Activated CD8-positive, alpha-beta memory T cell treated with anti-CD3 and anti-CD28 coated beads for 36 hours (primary cell): Measurements from ENCODE around the gene CAPN13. TPM values are rescaled to one million over a fixed set of nuclear protein-coding genes. Genes with fewer than 3 reads are reported as not detected.

Source experiments
- CTCF ChIA-PET: fragments of 350-600 bp; sonication (Branson Sonifier 250); formaldehyde crosslinking; loops from one replicate; lab custom pipeline; 2021; ENCODE audit warnings: antibody characterized with exemption; lab: Charles Lee
- POLR2A ChIA-PET: fragments of 350-600 bp; sonication (Branson Sonifier 250); formaldehyde crosslinking; loops from one replicate; lab custom pipeline; 2021; ENCODE audit warnings: antibody characterized with exemption; lab: Charles Lee
- total RNA-seq, 2 experiments: library from RNA; stranded (reverse); gene quantifications; one replicate each; pipeline ENCODE4 v1.2.3, GENCODE V29; 2021

The CAPN13 gene
- total RNA-seq, 2 experiments from 2014 or later, result not detected

DNA sequence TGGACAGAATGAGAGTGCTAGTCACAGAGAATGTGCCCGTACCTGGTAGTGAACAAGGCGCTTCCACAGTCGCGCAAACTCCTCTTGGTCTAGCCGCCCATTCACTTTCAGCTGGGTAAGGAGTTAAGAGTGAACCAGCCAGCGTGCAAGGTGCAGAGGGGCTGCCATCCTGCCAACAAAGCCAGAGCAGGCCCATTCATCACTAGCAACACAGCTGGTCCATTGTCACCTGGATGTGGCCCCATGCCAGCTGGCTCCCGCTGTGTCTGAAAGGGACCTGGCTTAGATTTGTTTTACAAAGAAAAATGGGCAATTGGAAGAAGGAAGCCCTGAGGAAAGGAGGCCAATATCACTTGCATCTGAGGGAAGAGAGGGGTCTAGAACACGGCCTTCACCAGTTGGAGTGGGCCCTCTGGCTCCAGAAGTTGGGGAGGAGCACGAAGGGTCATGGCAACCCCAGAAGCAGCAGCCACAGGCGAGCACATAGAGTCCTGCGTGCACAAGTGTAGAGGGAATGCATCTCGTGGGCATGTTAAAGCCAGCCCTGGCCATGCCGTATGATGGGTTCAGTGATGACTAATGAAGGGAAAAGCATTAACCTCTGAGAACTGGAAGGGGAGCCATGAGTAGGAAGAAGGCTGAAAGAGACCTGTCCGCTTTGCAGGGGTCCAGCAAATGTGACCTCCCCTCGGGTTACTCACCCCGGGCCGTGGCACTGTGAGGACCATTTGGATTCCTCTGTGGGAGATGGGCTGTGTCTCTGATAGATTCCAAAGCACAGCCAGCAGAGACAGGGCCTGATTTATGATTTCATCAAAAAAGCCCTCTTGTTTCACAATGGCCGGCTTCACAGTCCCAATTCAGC is 70.6 kb downstream of the CAPN13 start:
- POLR2A ChIA-PET, result no interaction called here
- CTCF ChIA-PET, result no interaction called here

DNA sequence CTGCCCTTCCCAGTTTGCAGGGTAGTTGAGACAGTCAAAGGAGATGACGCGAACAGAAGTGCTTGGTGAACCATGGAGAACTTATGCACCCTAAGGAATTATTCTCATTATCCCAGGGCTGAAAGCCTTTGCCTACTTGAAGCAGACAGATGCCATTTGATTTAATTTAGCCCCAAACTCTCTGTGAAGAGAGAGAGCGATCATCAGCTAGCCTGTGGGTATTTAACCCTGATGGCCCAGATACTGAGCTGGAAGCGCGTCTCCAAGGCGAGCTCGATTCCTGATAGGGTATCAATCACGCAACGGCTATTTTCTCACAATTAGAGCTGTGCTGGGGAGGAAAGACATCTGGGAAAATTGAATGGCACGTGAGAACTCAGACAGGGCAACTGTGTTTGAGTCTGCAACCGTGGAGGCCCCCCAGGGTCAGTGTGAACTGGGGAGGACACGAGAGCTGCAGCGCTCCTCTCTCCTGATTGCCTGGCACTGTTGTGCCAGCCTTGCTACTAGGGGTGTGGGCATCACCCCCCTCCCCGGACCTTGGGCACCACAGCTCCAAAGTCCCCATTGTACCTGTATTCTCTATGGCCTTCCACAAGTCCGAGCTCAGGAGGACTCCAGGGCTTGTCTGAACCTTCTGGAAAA is 73.2 kb downstream of the CAPN13 start:
- ChIA-PET POLR2A (no interaction called here), CTCF (no interaction called here)

DNA sequence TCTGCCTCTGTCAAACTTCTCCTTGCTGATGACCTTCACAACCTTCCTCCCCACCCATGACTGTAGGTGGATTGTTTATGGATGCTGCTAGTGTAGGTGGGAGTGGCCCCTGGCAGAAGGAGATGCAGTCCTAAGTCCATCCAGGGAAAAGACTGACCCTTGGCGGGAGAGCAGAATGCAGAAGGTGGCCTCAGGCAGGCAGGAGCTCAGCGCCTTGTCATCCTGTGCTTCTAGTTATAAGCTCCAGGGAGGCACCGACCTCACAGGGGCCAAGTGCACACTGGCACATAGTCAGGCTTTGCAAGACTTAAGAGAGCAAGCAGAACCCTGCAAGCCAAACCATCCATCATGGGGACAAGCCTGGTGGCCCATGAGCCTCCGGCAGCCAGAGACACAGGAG is 74.4 kb downstream of the CAPN13 start:
- ChIA-PET POLR2A (no interaction called here), CTCF (no interaction called here)

DNA sequence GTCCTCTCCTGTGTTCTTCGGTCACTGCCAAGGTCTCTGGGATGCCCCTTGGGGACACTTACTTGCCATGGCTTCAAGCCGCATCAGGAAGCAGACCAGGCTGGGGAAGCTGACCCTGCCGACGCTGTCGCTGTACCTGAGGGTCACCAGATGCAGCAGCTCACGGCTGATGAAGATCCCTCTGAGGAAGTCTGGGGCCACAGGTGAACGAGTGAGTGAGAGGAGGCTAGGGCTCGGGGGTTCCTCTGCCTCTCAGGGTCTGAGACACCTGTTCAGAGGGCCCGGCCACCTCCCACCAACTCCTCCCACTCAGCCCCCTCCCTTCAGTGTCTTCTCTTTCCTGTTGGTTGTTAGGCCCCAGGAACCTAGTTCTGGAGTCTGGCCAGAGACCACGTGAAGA is 74.9 kb downstream of the CAPN13 start:
- CTCF ChIA-PET, result no interaction called here
- POLR2A ChIA-PET, result no interaction called here

DNA sequence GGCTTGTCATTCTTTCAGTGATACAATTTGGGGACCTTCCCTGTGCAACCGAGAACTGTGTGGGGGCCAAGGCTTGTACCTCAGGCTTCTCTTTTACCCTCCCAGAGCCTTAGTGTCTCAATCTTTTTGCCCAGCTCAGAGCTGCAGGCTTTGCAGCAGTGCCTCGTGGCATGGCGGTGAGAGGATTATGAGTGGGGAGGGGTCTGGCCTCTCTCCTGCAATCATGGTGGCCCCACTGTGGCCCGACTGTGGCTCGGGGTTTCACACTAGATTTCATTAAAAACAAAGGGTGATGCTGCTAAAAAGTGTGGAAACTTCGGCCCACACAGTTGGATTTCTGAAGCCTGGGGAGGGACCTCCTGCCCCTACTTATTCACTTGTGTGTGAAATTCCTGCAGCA is 75.5 kb downstream of the CAPN13 start:
- ChIA-PET POLR2A (no interaction called here), CTCF (no interaction called here)

DNA sequence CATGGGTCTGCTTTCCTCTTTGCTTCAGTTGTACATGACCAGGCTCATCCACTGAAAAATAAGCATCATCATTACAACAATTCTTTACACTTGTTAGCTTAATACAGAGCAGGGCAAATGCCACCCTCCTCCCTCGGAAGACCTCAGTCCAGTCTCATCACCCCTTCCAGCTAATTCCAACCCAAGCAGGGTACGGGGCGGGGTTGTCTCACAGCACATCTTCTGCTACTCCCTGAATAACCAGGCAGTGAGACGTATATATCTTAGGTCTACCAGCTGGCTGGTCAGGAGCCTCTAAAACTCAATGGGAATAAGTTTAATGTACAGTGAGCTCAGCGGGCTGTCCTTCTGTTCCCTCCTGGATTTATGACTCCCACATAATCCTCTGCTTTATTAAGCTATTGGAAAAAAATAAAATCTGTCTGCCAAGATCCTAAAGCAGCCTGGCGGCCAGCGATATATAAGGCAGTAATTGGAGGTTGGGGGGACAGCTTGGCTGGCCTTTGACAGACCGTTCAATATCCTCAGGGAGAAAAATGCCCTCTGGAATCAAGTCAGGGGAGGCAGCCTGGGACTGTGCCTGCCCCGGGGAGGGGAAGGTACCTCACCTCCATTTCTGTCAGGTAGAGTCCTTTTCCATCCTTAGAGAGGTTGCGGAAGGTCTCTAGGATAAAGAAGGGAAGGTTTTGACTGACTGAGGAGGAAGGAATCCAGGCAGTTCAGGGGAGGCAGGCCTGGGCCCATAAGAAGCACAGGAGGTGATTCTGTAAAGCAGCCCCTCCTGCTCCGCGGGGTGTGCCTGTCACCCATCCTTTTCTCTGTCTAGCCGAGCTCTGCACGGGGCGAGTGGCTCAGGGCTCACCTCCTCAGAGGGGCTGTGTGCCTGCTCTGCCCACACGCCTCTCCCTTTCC is 76.3 kb downstream of the CAPN13 start:
- CTCF ChIA-PET, result interaction anchor here (1.4 kb wide), 1 partner anchor 19 kb away, joined by 4 read pairs; no protein-coding TSS in a partner anchor
- POLR2A ChIA-PET, result no interaction called here

DNA sequence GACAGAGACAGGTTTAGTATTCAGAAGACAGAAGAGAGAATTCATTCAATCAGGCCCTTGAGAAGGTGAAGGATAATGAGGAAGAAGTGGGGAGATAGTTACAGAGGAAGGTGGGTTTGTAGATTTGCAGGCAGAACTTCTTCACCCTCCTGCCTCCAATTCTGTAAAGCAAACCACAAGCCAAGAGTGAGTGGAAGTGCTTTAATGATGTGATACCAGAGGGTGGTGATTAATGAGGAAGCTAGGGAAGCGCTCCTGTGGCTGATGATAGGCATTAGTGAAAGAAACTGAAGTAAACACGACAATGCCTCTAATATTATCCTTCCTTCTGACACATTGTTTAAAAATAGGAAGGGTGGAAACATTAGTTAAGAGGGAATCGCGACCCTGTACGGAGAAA is 78.2 kb downstream of the CAPN13 start:
- POLR2A ChIA-PET, result no interaction called here

DNA sequence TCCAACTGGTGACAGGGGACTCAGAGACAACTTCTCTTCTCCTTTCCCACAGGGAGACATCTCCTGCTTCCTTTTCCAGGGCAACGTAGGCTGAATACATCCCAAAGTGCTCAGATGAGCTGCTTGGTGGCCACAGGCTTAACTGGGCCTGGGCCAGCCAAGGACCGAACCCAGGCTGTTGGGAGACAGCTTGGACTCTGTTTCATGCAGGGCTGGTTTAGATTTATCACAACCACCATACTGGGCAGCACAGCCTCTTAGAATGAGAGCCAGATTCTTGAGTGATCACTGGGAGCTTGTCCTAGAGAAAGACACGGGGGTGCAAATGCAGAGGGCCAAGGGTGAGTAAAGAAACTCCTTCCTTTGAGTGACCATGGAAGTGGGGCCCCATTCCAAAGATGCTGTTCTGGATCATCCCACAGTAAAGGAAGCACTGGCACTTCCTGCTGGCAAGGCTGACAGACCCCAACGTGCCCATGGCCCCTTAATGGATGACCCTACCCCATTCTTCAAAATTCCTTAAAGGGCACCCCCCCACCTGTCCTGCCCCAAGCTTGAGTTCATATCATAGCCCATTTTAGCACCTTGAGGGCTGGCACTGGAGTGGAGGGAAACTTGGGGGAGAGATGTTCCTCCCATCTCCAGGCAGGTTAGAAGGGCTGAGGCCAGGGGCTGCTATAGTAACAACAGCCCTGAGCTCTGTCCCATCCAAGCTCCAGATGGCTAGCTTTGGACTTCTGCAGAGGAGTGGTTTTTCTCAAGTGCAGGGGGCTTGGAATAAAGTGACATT is 84.1 kb downstream of the CAPN13 start:
- ChIA-PET CTCF (interaction anchor here (0.9 to 2.8 kb wide), 3 partner anchors 12 to 447 kb away, joined by 3 to 11 read pairs (median 3); no protein-coding TSS in a partner anchor), POLR2A (no interaction called here)

More for the DNA sequence above, 78.2 kb downstream of the CAPN13 start:
- CTCF ChIA-PET, result no interaction called here

DNA sequence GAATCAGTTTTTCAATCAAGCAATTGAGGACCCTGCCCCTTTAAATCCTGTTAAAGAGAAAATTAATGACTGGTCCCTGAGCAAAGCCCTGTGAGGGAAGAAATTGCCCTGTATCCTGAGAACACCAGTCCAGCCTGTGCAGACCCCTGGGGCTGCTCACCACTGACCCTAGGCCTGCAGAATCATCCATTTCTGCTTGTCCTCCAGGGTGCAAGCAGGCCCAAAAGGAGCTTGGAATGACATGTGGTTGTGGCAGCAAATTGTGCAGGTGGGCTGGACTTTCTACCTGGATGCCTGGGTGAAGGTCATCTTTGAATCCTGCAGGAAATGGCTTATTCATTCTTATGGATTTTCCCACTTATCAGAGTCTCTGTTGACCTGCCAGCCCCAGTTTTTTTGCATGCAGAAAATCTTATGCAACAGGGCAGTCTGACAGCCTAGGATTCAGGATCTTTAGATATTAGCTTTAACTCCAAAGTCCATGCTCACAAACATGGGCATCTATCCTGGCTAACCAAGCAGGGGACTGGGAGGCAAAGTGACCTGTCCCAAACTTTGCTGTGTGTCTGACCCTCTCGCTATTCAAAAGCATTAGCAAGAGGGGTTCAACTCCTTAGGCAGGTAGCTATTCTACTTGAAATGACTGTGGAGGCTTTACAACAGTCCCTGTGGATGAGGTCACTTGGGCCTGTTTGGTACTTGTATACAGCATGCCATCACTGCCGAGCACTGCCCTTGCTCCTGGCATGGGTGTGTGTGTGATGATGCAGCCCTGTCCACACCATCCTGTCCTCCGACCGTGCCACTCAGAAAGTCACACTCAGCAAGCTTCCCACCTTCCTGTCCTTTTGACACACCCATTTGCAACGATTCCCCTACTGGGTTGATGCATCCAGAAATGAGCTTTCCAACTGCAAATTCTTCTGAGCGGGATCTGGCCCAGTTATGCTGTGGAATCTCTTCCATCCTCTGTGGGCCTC is 85.3 kb downstream of the CAPN13 start:
- CTCF ChIA-PET, result interaction anchor here (0.9 to 2.8 kb wide), 2 partner anchors 10 to 448 kb away, joined by 3 to 11 read pairs; no protein-coding TSS in a partner anchor

DNA sequence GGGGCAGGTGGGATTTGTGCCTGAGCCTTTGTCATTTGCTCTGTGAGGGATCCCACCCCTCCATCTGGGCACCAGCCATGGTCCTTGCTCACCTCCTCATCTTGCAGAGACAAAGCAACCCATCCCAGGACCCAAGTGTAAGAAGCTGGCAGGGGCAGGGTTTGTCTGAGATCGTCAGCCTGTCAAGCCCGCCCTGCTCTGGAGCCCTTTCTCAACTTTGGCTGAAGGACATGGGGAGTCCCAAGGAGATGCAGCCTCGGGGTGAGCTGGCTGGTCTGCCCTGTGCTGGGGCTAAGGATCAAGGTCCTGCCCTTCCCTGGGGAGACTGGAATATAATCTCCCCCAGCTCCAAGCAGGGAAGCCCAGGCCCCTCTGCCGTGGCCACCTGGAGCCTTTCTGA is 86.0 kb downstream of the CAPN13 start:
- CTCF ChIA-PET, result interaction anchor here (2.8 kb wide), 1 partner anchor 10 kb away, joined by 11 read pairs; no protein-coding TSS in a partner anchor
- POLR2A ChIA-PET, result no interaction called here

More for the DNA sequence above, 85.3 kb downstream of the CAPN13 start:
- POLR2A ChIA-PET, result no interaction called here

DNA sequence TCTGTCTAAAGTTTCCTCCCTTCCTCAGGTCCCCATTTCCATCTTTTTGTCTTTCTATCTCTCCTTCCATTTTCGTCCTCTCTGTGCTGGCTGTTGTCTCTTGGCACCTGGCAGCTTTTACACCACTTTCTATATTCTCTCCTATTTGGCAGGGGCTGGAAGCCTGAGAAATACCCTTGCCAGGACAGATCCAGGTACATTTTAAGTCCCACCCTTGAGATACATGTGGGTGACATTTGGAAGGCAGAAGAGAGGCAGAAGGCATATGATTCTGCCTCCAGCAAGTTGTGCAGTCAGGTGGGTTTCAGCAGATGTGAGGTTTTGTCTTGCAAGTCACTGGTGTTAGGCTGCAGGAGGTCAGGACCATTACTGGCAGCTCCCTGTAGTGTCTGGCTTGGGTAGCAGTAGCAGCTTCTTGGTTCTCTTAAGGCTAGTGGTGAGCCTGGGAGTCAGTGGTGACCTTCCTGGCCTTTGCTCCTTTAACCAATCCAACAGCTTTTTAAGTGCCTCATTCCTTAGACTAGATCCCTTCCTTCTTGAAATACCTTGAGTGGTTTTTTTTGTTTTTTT is 90.1 kb downstream of the CAPN13 start:
- ChIA-PET CTCF (interaction anchor here (0.7 to 1.4 kb wide), 3 partner anchors 145 to 508 kb away, joined by 3 to 4 read pairs (median 3); no protein-coding TSS in a partner anchor), POLR2A (no interaction called here)

DNA sequence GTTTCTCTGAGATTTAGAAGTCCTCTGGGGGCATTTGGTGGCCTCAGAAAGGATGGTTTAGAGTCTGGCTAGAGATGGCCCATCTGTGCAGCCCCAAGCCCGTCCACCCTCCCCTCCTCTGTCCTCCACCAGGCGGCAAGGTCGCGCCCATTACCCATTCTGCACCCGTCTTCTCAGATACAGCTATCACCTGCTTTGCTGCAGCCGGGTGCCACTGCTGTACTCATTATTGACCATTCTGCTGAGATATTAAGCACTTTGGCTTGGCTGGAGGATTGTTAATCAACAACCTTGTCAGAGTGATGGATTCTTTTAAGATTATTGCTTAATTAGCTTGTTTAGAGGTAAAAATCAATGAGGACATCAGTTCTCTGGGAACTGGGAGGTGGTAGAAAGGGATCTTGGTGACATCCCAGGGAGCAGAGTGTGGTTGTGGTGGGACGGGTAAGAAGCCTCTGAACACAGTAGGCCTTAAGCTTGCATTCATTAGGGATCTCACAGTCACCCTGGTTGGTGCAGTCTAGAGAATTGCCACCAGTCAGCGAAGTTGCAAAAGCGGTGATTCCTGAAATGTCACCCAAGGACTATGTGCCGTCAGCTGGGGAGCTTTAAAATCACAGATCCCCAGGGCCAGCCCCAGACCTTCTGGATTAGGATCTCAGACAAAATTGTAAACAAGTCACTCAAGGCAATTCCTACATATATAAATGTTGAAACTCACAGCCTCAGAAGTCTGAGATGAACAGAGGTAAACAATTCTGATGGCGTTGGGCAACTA is 90.9 kb downstream of the CAPN13 start:
- ChIA-PET CTCF (interaction anchor here (1.1 to 11.0 kb wide), 4 partner anchors 10 to 618 kb away, joined by 3 to 202 read pairs (median 3); no protein-coding TSS in a partner anchor), POLR2A (no interaction called here)

DNA sequence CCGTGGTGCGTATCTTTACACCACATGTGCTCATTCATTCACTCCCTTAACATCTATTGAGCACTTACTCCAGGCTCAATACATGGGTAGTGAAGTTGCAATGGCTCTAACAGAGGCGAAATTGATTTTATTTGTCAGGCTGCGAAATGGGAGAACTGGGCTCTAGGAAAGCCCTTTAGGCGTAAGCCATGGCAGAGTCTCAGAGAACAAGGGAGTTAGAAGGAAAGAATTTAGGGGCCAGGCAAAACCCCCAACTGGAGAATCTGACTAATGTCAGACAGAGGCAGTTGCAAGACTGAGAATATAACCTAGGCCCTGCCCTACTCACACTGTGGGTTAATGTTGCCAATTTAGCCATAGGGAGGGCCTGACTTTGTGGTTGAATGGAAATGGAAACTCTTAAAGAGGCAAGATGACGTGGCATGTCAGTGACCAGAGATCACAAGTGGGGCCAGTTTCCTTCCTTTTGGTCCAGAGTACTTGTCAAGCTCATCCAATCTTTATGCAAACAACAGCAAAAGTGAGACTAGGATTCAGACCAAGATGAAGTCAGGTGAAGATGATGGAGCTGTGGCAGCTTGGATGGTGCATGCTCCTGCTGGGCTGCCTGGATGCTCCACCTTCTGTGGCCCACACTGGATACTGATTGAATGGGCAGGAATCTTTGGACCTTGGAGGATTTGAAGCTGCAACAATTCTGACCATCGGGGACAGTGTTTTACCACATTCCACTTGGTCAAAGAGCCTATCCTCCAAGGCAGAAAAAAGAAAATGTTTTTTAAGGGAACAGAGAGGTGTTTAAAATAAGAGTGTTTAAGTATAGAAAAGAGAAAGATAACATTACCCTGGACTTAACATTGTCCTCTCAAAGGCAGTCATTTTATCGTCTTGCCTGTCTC is 92.2 kb downstream of the CAPN13 start:
- CTCF ChIA-PET, result interaction anchor here (0.6 to 11.0 kb wide), 14 partner anchors 8 to 629 kb away, joined by 3 to 202 read pairs (median 4); no protein-coding TSS in a partner anchor

DNA sequence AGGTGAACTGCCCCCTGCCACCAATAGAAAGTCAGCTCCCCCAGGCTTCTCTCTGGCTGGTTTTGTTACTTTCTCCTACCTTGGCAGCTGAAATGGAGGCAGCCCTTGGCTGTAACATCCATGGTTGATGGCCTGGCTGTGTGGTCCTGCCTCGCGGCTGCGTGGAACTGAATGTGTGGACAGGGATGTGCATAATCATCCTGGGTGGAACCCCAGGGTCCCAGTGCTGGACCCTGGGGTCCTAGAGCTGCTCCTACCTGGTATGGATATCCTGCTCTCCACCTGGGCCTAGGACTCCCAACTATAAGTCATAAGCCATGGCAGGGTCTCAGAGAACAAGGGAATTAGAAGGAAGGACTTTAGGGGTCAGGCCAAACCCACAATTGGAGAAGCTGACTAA is 93.5 kb downstream of the CAPN13 start:
- ChIA-PET POLR2A (no interaction called here), CTCF (interaction anchor here (0.7 to 11.0 kb wide), 11 partner anchors 8 to 619 kb away, joined by 3 to 202 read pairs (median 3); no protein-coding TSS in a partner anchor)

More for the DNA sequence above, 92.2 kb downstream of the CAPN13 start:
- POLR2A ChIA-PET, result no interaction called here

DNA sequence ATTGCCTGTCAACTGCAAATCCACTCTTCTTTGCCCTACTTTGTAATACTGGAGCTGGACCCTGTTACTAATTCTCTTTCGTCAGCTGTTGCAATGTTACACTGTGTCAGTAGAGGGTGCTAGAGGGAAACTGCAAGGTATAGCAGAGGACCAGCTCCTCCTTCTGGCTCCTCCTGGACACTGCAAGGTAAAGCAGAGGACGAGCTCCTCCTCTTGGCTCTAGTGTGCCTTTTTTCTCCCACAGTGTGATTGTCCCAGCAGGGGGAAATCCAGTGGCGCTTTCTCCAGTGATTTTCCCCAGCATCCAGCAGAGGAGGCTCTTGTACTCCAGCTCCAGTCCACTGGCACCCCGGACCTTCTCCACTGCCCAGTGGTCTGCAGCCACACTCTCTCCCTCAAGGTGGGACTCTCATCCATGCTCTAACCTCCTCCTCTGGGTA is 95.6 kb downstream of the CAPN13 start:
- CTCF ChIA-PET, result interaction anchor here (0.6 to 11.0 kb wide), 46 partner anchors 9 to 632 kb away, joined by 3 to 202 read pairs (median 4); partner anchors contain the start of genes LCLAT1 and YPEL5

More for the DNA sequence above, 95.6 kb downstream of the CAPN13 start:
- POLR2A ChIA-PET, result interaction anchor here (0.8 to 1.1 kb wide), 2 partner anchors 547 to 551 kb away, joined by 3 to 5 read pairs; no protein-coding TSS in a partner anchor
